ENCODE results near the gene RTN4. TPM values are rescaled to one million over a fixed set of nuclear protein-coding genes. Genes with fewer than 3 reads are reported as not detected.

The RTN4 gene
- polyA plus RNA-seq, 1 donor (not counting 4 experiments of a cell fraction or from before 2014, with no cell fraction given) = 406 TPM

DNA sequence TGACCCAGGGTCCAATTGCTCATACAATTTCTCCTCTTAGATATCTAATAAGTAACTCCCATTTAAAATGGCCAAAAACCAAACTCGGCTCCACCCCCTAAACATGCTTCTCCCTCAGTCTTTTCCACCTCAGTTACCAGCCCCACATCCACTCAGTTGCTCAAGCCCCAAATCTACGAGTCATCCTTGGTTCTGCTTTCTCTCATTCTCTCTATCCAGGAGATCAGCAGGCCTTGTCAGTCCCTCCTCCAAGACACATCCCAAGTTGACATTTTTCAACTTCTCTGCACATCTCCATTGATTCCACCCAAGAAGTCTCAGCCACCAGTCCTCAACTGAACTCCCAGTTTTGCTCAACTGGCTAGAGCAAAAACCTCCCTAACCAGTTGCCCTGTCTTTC lies 40.5 kb upstream of the RTN4 start:
- no peaks in the 10 kb centered on the region for H3K9me1 ChIP-seq (ENCODE audit: control insufficient read depth, extremely low read depth, insufficient read depth, low read length)
- dilution Hi-C loops (cut with MboI; ENCODE audit: extremely low pct_ligation_motif_present, low sequenced_read_pairs) = no loop called here
- no peaks in the 10 kb centered on the region for H3K9me3 ChIP-seq (ENCODE audit: control insufficient read depth, low read depth, low read length)
- H3K27me3 ChIP-seq (ENCODE audit: control insufficient read depth, extremely low read depth, insufficient read depth, low read length) = no peaks in the 10 kb centered on the region
- no peaks in the 10 kb centered on the region for H3K79me2 ChIP-seq (ENCODE audit: control insufficient read depth, insufficient read depth, low read length)
- no peaks in the 10 kb centered on the region for H4K20me1 ChIP-seq (ENCODE audit: control insufficient read depth, extremely low read depth, insufficient read depth, low read length)
- no peak overlapping the region for H3K4me3 ChIP-seq (ENCODE audit: control insufficient read depth in 2 of 3, extremely low read depth in 1 of 3, insufficient read depth in 2 of 3, low read depth in 1 of 3, low read length in 3 of 3)
- H3K36me3 ChIP-seq (ENCODE audit: control insufficient read depth in 2 of 2, extremely low read depth in 1 of 2, insufficient read depth in 2 of 2, low read length in 2 of 2) = no peaks in the 10 kb centered on the region
- no peak overlapping the region for H3K27ac ChIP-seq (ENCODE audit: control insufficient read depth, insufficient read depth, low read length)
- DNase-seq (ENCODE audit: low read depth, low spot score) (no peak), FAIRE-seq (no peak)
- H2AFZ ChIP-seq (ENCODE audit: control insufficient read depth, low read length) = no peak overlapping the region
- H3K4me2 ChIP-seq (ENCODE audit: control insufficient read depth, extremely low read depth, insufficient read depth, low read depth, low read length) = no peak overlapping the region
- TF ChIP-seq, protein P1, sequence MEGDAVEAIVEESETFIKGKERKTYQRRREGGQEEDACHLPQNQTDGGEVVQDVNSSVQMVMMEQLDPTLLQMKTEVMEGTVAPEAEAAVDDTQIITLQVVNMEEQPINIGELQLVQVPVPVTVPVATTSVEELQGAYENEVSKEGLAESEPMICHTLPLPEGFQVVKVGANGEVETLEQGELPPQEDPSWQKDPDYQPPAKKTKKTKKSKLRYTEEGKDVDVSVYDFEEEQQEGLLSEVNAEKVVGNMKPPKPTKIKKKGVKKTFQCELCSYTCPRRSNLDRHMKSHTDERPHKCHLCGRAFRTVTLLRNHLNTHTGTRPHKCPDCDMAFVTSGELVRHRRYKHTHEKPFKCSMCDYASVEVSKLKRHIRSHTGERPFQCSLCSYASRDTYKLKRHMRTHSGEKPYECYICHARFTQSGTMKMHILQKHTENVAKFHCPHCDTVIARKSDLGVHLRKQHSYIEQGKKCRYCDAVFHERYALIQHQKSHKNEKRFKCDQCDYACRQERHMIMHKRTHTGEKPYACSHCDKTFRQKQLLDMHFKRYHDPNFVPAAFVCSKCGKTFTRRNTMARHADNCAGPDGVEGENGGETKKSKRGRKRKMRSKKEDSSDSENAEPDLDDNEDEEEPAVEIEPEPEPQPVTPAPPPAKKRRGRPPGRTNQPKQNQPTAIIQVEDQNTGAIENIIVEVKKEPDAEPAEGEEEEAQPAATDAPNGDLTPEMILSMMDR (optimal IDR thresholded peaks at IDR 0.05 in 1 of 3, IDR thresholded peaks at IDR 0.05 in 1 of 3, conservative IDR thresholded peaks at IDR 0.05 in 1 of 3; ENCODE audit: extremely low read depth in 1 of 3, insufficient read depth in 2 of 3, low read length in 3 of 3) = no peak
- no peak overlapping the region for H3K9ac ChIP-seq (ENCODE audit: control insufficient read depth, extremely low read depth, insufficient read depth, low read length)
- H3K4me1 ChIP-seq (ENCODE audit: control insufficient read depth, extremely low read depth, insufficient read depth, low read length) = peaks cover 15% of the 10 kb centered on the region

- FAIRE-seq = no peak
- Histone ChIP-seq H3K9me1 (ENCODE audit: control insufficient read depth, extremely low read depth, insufficient read depth, low read length) (no peaks in the 10 kb centered on the region), H2AFZ (ENCODE audit: control insufficient read depth, low read length) (no peak overlapping the region), H3K4me2 (ENCODE audit: control insufficient read depth, extremely low read depth, insufficient read depth, low read depth, low read length) (no peak overlapping the region), H4K20me1 (ENCODE audit: control insufficient read depth, extremely low read depth, insufficient read depth, low read length) (no peaks in the 10 kb centered on the region), H3K36me3 (ENCODE audit: control insufficient read depth in 2 of 2, extremely low read depth in 1 of 2, insufficient read depth in 2 of 2, low read length in 2 of 2) (no peaks in the 10 kb centered on the region), H3K27ac (ENCODE audit: control insufficient read depth, insufficient read depth, low read length) (no peak overlapping the region), H3K27me3 (ENCODE audit: control insufficient read depth, extremely low read depth, insufficient read depth, low read length) (no peaks in the 10 kb centered on the region), H3K4me1 (ENCODE audit: control insufficient read depth, extremely low read depth, insufficient read depth, low read length) (peaks cover 15% of the 10 kb centered on the region), H3K4me3 (ENCODE audit: control insufficient read depth in 2 of 3, extremely low read depth in 1 of 3, insufficient read depth in 2 of 3, low read depth in 1 of 3, low read length in 3 of 3) (no peak overlapping the region), H3K9ac (ENCODE audit: control insufficient read depth, extremely low read depth, insufficient read depth, low read length) (no peak overlapping the region), H3K79me2 (ENCODE audit: control insufficient read depth, insufficient read depth, low read length) (no peaks in the 10 kb centered on the region), H3K9me3 (ENCODE audit: control insufficient read depth, low read depth, low read length) (no peaks in the 10 kb centered on the region)
- TF ChIP-seq, protein P1 (optimal IDR thresholded peaks at IDR 0.05 in 1 of 3, IDR thresholded peaks at IDR 0.05 in 1 of 3, conservative IDR thresholded peaks at IDR 0.05 in 1 of 3; ENCODE audit: extremely low read depth in 1 of 3, insufficient read depth in 2 of 3, low read length in 3 of 3) = no peak
- no peak for TF ChIP-seq EZH2 (IDR thresholded peaks at IDR 0.05; ENCODE audit: low read length)
- DNase-seq (ENCODE audit: low read depth, low spot score) = no peak
- dilution Hi-C loops (cut with MboI; ENCODE audit: extremely low pct_ligation_motif_present, low sequenced_read_pairs) = no loop called here
Observed at GRCh38 chr2:55089726-55090125, 39.5 kb upstream of the RTN4 start.
